GM12878 (cell line): ENCODE results near the gene PLCG2. TPM values are rescaled to one million over a fixed set of nuclear protein-coding genes. Genes with fewer than 3 reads are reported as not detected.

Source experiments
- CBFB ChIP-seq: IDR thresholded peaks from 2 replicates; pipeline ENCODE4 v1.6.1; 2016; ENCODE audit warnings: antibody characterized with exemption, low read depth
- CREM ChIP-seq: IDR thresholded peaks from 2 replicates; pipeline ENCODE4 v1.6.1; 2014; ENCODE audit warnings: antibody characterized with exemption, low read depth
- GABPA ChIP-seq: IDR thresholded peaks from 2 replicates; pipeline ENCODE4 v1.6.1; 2014; ENCODE audit warnings: antibody characterized with exemption, low read depth, mild to moderate bottlenecking, inconsistent platforms
- HDAC2 ChIP-seq: fragments of 200-600 bp; sonication (generic); IDR thresholded peaks from 2 replicates; pipeline ENCODE4 v1.6.1; 2017
- HDGF ChIP-seq: fragments of 450-650 bp; IDR thresholded peaks from 2 replicates; pipeline ENCODE4 v1.6.1; 2016; ENCODE audit warnings: antibody characterized with exemption
- IKZF1 ChIP-seq: fragments of 450-650 bp; conservative IDR thresholded peaks from 2 replicates; pipeline ENCODE4 v1.6.1; 2017; ENCODE audit warnings: antibody characterized with exemption, mild to moderate bottlenecking
- IRF4 ChIP-seq: IDR thresholded peaks from 2 replicates; pipeline ENCODE4 v1.6.1; 2011; ENCODE audit warnings: low read depth, low read length
- KLF5 ChIP-seq: fragments of 450-650 bp; IDR thresholded peaks from 2 replicates; pipeline ENCODE4 v1.6.1; 2014; ENCODE audit warnings: mild to moderate bottlenecking; ENCODE audit not compliant: partially characterized antibody
- MEF2A ChIP-seq: IDR thresholded peaks from 2 replicates; pipeline ENCODE4 v1.6.1; 2011; ENCODE audit warnings: low read depth, mild to moderate bottlenecking, low read length, moderate library complexity; ENCODE audit not compliant: insufficient read depth
- NR2F1 ChIP-seq: fragments of 450-650 bp; conservative IDR thresholded peaks from 2 replicates; pipeline ENCODE4 v1.6.1; 2017; ENCODE audit warnings: mild to moderate bottlenecking
- POLR2A ChIP-seq: IDR thresholded peaks from 2 replicates; pipeline ENCODE4 v1.6.1; 2011; ENCODE audit warnings: low read depth, mild to moderate bottlenecking, low read length
- POLR2AphosphoS5 ChIP-seq: IDR thresholded peaks from 2 replicates; pipeline ENCODE4 v1.6.1; 2011; ENCODE audit warnings: mild to moderate bottlenecking, low read length, inconsistent platforms
- RFX5 ChIP-seq: IDR thresholded peaks from 2 replicates; pipeline ENCODE4 v1.6.1; 2011; ENCODE audit warnings: low read depth, low read length, improper control_type of control experiment
- SMAD5 ChIP-seq: IDR thresholded peaks from 2 replicates; pipeline ENCODE4 v1.6.1; 2016; ENCODE audit warnings: antibody characterized with exemption, low read depth
- SRF ChIP-seq, 2 experiments: IDR thresholded peaks; 2 replicates each; pipeline ENCODE4 v1.6.1; 2011; ENCODE audit warnings: low read depth in 2 of 2, low read length in 2 of 2, mild to moderate bottlenecking in 1 of 2, moderate library complexity in 1 of 2
- STAT1 ChIP-seq: fragments of 450-650 bp; conservative IDR thresholded peaks from 2 replicates; pipeline ENCODE4 v1.6.1; 2014; ENCODE audit warnings: antibody characterized with exemption, mild to moderate bottlenecking
- TBL1XR1 ChIP-seq: IDR thresholded peaks from 2 replicates; pipeline ENCODE4 v1.6.1; 2012; ENCODE audit warnings: low read depth, low read length, improper control_type of control experiment
- TCF7 ChIP-seq: IDR thresholded peaks from 2 replicates; pipeline ENCODE4 v1.6.1; 2014; ENCODE audit warnings: antibody characterized with exemption, borderline replicate concordance
- ZNF687 ChIP-seq: fragments of 450-650 bp; IDR thresholded peaks from 2 replicates; pipeline ENCODE4 v1.6.1; 2017; ENCODE audit warnings: mild to moderate bottlenecking, moderate library complexity
- ZSCAN29 ChIP-seq: fragments of 450-650 bp; IDR thresholded peaks from 2 replicates; pipeline ENCODE4 v1.6.1; 2017; ENCODE audit warnings: mild to moderate bottlenecking, moderate library complexity
- polyA plus RNA-seq, 11 experiments: library from polyadenylated mRNA; depleted of rRNA in 4 of 11; unstranded in 6 of 11; stranded (reverse) in 5 of 11; fragments of >200 nt; fragmentation: Nextera tagmentation in 4 of 11; fragmentation: Illumina TruSeq in 1 of 11; extraction: Ambion mirVana in 4 of 11; extraction: Trizol in 1 of 11; gene quantifications; 1 replicate in 1 of 11; 2 replicates in 10 of 11; pipeline versions ENCODE4 v1.2.1 to v1.2.3, GENCODE V29; 2011 to 2016; ENCODE audit warnings: inconsistent platforms in 2 of 11, missing spikeins in 2 of 11, low read depth in 1 of 11
- total RNA-seq, 4 experiments: library from RNA; depleted of rRNA in 3 of 4; stranded (reverse); fragments of >200 nt in 3 of 4; fragmentation: Illumina TruSeq in 1 of 4; extraction: Trizol in 1 of 4; gene quantifications; 2 replicates each; pipeline versions ENCODE4 v1.2.1 to v1.2.3, GENCODE V29; 2013 to 2021
- TF ChIP-seq, protein P1 (sequence below): IDR thresholded peaks from 2 replicates; pipeline ENCODE4 v1.6.1; 2011; ENCODE audit warnings: borderline replicate concordance, low read depth, mild to moderate bottlenecking, moderate library complexity, low read length; ENCODE audit not compliant: insufficient read depth, poor library complexity, severe bottlenecking
- TF ChIP-seq, protein P2 (sequence below): fragments of 450-650 bp; IDR thresholded peaks from 2 replicates; pipeline ENCODE4 v1.6.1; 2014; ENCODE audit warnings: mild to moderate bottlenecking
- TF ChIP-seq, protein P3 (sequence below), 3 experiments: IDR thresholded peaks in 2 of 3; conservative IDR thresholded peaks in 1 of 3; 2 replicates each; pipeline ENCODE4 v1.5.1; 2011; ENCODE audit warnings: low read depth in 3 of 3, low read length in 3 of 3, mild to moderate bottlenecking in 3 of 3, control low read depth in 2 of 3, moderate library complexity in 2 of 3, inconsistent platforms in 1 of 3, mixed read lengths in 1 of 3; ENCODE audit not compliant: control insufficient read depth in 2 of 3, insufficient read depth in 1 of 3; ENCODE audit errors: extremely low read depth in 1 of 3

PLCG2 gene
- total and polyA plus RNA-seq, 10 of the 15 experiments (the other 5 are each of a cell fraction or from before 2014, with no cell fraction given), result 47.6 to 256 (median 149) TPM

DNA sequence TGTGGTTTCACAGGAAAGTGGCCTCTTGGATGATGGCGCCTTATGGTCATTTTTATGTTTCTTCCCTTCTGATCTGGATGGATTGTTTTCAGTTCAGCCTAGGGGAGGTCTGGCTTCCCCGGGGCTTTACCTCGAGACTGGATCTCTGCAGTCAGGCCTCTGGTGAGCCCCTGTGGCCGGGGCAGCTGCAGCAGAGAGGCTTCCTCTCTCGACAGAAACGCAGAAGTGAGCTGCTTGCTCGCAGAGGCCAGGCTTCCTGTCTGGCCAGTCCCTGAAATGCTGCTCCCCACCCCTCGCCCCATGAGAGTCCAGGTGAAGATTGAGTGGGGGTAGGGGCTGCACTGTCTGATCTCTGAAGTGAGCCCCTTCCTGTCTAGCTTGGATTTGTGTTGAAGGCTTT, 44.0 kb downstream of the PLCG2 start (continued):
- TF ChIP-seq NR2F1, result 0 out of 2 replicates have a peak, but pooled peaks have one; percentile 12
- TF ChIP-seq IKZF1, result peak; percentile 55
- peak; percentile 80 for TF ChIP-seq POLR2A
- no peak for TF ChIP-seq RFX5
- no peak for TF ChIP-seq TBL1XR1
- TF ChIP-seq, protein P1, sequence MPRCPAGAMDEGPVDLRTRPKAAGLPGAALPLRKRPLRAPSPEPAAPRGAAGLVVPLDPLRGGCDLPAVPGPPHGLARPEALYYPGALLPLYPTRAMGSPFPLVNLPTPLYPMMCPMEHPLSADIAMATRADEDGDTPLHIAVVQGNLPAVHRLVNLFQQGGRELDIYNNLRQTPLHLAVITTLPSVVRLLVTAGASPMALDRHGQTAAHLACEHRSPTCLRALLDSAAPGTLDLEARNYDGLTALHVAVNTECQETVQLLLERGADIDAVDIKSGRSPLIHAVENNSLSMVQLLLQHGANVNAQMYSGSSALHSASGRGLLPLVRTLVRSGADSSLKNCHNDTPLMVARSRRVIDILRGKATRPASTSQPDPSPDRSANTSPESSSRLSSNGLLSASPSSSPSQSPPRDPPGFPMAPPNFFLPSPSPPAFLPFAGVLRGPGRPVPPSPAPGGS, result peak; percentile 12
- TF ChIP-seq HDGF, result no peak
- no peak for TF ChIP-seq TCF7
- peak; percentile 43 for TF ChIP-seq CREM
- TF ChIP-seq GABPA, result no peak
- TF ChIP-seq, protein P2, sequence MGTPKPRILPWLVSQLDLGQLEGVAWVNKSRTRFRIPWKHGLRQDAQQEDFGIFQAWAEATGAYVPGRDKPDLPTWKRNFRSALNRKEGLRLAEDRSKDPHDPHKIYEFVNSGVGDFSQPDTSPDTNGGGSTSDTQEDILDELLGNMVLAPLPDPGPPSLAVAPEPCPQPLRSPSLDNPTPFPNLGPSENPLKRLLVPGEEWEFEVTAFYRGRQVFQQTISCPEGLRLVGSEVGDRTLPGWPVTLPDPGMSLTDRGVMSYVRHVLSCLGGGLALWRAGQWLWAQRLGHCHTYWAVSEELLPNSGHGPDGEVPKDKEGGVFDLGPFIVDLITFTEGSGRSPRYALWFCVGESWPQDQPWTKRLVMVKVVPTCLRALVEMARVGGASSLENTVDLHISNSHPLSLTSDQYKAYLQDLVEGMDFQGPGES, result no peak
- TF ChIP-seq POLR2AphosphoS5, result peak; percentile 88
- TF ChIP-seq SRF (IDR thresholded peaks at IDR 0.05; ENCODE audit: low read depth in 2 of 2, low read length in 2 of 2), result peak in 1 of 2 experiments; percentile 10; a peak in 1 of 4 replicates
- peak; percentile 47; the same call in 1 of the 2 replicates for TF ChIP-seq IRF4
- TF ChIP-seq SMAD5, result peak; percentile 37; the same call in 1 of the 2 replicates
- TF ChIP-seq KLF5, result no peak
- TF ChIP-seq ZNF687, result peak; percentile 84
- TF ChIP-seq HDAC2, result no peak
- TF ChIP-seq, protein P3, sequence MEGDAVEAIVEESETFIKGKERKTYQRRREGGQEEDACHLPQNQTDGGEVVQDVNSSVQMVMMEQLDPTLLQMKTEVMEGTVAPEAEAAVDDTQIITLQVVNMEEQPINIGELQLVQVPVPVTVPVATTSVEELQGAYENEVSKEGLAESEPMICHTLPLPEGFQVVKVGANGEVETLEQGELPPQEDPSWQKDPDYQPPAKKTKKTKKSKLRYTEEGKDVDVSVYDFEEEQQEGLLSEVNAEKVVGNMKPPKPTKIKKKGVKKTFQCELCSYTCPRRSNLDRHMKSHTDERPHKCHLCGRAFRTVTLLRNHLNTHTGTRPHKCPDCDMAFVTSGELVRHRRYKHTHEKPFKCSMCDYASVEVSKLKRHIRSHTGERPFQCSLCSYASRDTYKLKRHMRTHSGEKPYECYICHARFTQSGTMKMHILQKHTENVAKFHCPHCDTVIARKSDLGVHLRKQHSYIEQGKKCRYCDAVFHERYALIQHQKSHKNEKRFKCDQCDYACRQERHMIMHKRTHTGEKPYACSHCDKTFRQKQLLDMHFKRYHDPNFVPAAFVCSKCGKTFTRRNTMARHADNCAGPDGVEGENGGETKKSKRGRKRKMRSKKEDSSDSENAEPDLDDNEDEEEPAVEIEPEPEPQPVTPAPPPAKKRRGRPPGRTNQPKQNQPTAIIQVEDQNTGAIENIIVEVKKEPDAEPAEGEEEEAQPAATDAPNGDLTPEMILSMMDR (IDR thresholded peaks at IDR 0.05 in 2 of 3, conservative IDR thresholded peaks at IDR 0.05 in 1 of 3; ENCODE audit: control insufficient read depth in 2 of 3, extremely low read depth in 1 of 3, insufficient read depth in 1 of 3, low read depth in 3 of 3, low read length in 3 of 3), result peak; percentile 4 to 42 (median 11); a peak in 2 of 6 replicates
- no peak for TF ChIP-seq ZSCAN29
- TF ChIP-seq CBFB, result peak; percentile 88; the same call in 1 of the 2 replicates
- TF ChIP-seq STAT1, result peak; percentile 69; the same call in 1 of the 2 replicates
- 0 out of 2 replicates have a peak, but pooled peaks have one; percentile 16 for TF ChIP-seq MEF2A
